GM21381 (cell line): ENCODE data around the gene S100A4.
A peak's percentile ranks its signal among the peaks of the same experiment; 100 is the strongest.
"Not testable (repeated sequence)": the region's sequence is repeated elsewhere in the genome, so short reads cannot be mapped to it uniquely, and the experiment has no call there.

Experiments
- ATAC-seq: cut with Tn5 transposase; IDR thresholded peaks from one replicate; pipeline ENCODE4 v1.9.1; 2021; ENCODE audit warnings: mild to moderate bottlenecking, moderate library complexity; ENCODE audit not compliant: unreplicated experiment

The S100A4 gene

GRCh38 chr1:153545067-153546055, at the start of gene S100A4:
S100A4 (minus strand) TSS chr1:153545806; CDS start chr1:153544794, 1,012 bp downstream.
- ATAC-seq: peak; percentile 57

DNA sequence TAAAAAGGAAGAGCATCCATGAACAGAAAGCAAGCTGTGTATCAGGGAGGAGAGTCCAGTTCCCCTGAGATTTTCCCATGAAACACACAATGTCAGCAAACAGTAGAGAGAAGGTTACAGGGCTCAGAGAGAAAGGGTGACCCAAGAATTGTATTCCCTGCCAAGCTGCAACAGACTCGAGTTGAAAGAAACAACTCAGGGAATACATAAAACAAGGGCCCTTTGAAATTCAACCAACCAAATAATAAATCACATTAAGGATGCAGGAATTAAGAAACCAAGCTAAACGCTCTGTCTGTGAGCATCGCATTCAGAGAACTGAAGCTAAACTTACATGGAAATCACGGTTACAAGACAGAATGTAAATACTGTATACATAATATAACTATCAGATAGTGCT, 47.1 kb upstream of the S100A4 start:
- ATAC-seq: no peak

GRCh38 chr1:153588482-153588881, 42.9 kb upstream of the S100A4 start:
- no peak for ATAC-seq

DNA sequence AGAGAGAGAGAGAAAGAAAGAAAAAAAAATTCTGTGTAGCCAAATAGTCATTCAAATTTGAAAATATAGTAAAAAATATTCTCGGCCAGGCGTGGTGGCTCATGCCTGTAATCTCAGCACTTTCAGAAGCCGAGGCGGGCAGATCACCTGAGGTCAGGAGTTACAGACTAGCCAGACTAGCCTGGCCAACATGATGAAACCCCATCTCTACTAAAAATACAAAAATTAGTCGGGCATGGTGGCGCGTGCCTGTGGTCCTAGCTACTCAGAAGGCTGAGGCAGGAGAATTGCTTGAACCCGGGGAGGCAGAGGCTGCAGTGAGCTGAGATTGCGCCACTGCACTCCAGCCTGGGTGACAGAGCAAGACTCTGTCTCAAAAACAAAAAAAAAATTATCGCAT, 42.4 kb upstream of the S100A4 start:
- not testable (repeated sequence) for ATAC-seq

DNA sequence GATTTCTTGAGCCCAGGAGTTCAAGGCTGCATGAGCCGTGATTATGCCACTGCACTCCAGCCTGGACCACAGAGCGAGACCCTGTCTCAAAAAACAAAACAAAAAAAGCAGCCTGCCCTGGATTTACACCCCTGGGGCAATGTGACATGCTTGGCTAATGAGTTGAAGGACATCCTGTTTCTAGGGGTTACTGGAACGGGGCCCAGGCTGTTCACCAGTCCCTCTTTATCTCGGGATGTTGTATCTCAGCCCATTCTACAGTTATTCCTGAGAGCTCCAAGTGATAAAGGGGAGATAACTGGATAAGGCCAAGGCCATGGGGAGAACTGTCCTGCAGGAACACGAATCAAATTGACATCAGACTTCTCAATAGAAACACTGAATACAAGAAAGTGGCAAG, 41.7 kb upstream of the S100A4 start:
- ATAC-seq: no peak

GRCh38 chr1:153586347-153586746, 40.7 kb upstream of the S100A4 start:
- no peak for ATAC-seq

DNA sequence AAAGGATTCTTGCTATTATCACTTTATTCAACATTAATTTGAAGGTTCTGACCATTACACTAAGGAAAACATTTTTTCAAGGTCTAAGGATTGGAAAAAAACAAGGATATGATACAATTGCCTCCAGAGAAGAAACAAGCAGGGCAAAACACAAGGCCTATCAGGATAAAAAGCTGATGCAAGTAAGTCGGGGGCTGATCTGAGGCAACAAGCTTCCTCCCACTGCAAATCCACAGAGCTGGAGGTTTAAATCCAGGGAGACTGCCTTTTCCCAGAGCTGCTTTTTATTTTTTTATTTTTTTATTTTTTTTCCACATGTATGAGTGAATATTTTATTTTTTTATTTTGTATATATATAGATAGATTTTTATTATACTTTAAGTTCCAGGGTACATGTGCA, 39.4 kb upstream of the S100A4 start:
- ATAC-seq: no peak

DNA sequence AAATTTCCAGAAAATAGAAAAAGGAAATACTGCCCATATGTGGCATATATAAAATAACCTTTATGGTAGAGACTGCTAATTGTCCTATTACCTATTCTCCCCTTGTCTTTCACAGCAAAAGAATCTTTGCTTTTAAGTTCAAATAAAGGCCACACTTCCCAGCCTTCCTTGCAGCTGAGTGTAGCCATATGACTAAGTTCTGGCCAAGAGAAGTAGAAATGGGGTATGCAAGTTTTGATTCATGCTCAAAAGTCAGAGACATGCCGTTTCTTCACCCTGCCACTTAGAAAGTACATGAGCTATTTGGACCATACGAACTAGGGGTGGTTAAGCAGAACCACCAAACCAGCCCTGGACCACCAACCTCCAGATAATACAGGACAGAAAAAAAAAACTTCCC, 38.4 kb upstream of the S100A4 start:
- no peak for ATAC-seq

DNA sequence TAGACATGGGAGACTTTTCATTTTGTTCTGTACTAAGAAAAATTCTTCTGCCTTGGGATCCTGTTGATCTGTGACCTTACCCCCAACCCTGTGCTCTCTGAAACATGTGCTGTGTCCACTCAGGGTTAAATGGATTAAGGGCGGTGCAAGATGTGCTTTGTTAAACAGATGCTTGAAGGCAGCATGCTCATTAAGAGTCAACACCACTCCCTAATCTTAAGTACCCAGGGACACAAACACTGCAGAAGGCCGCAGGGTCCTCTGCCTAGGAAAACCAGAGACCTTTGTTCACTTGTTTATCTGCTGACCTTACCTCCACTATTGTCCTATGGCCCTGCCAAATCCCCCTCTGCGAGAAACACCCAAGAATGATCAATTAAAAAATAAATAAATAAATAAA, 37.9 kb upstream of the S100A4 start:
- ATAC-seq: not testable (repeated sequence)

- not testable (repeated sequence) for ATAC-seq
Observed at GRCh38 chr1:153582836-153583235, 37.2 kb upstream of the S100A4 start.

GRCh38 chr1:153578936-153579335, 33.3 kb upstream of the S100A4 start:
- ATAC-seq: no peak

DNA sequence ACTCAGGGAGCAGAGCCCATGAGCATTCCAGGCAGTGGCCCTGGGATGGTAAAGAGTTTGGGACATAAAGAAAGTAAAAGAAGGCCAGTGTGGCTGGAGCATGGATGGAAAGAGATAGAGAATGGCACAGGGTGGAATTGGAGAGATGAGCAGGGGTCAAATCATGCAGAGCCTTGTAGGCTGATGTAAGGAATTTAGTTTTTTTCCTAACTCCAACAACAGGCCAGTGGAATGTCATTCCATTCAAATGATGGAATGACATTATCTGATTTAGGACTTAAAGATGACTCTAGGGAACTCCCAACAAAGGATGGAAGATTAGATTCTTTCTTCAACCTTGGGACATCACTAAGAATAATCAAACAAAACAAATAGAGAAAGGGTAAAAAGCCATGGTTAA, 32.9 kb upstream of the S100A4 start:
- no peak for ATAC-seq

GRCh38 chr1:153577624-153578051, 32.0 kb upstream of the S100A4 start:
- no peak for ATAC-seq

DNA sequence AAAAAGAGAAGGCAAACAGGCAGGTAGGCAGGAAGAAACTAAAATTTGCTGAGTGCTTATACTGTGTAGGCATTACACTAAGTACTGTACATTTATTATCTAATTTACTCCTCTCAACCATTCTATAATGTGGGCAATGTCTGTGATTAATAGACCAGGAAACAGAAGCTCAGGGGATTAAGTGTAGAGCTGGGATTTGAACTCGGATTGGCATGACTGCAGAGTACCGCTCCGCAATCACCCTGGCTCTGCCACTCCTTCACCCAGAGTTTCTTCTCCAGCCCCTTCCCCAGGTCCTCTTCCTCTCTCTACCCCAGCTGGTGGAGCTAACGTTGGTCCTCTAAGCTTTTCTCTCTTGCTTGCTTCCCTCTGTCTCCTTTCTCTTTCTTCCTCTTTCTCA, 31.5 kb upstream of the S100A4 start:
- no peak for ATAC-seq

DNA sequence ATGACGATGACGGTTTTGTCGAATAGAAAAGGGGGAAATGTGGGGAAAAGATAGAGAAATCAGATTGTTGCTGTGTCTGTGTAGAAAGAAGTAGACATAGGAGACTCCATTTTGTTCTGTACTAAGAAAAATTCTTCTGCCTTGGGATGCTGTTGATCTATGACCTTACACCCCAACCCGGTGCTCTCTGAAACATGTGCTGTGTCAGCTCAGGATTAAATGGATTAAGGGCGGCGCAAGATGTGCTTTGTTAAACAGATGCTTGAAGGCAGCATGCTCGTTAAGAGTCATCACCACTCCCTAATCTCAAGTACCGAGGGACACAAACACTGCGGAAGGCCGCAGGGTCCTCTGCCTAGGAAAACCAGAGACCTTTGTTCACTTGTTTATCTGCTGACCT, 29.9 kb upstream of the S100A4 start:
- ATAC-seq: not testable (repeated sequence)

- not testable (repeated sequence) for ATAC-seq
Observed at GRCh38 chr1:153575081-153575491, 29.5 kb upstream of the S100A4 start.

GRCh38 chr1:153573351-153573750, 27.7 kb upstream of the S100A4 start:
- no peak for ATAC-seq

DNA sequence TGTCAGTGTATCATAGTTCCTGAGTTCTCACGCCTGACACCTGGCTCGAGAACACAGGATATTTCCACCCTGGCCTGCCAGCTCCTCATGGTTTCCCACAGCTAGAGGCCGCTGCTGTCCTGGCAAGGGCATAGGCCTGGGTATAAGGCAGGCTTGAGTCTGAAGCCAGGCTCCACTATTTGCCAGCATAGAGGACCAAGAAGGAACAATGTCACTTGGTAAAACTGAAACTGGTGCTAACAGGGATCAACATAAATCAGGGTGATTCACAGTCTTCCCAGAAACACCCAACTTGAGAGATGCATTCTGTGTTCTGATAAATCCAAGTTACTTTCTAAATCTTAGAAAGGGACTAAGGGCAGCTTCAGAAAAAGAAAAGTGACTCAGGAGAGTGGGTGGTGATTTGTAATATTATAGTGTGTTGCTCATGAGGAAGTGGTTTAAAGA, 27.0 kb upstream of the S100A4 start:
- no peak for ATAC-seq

GRCh38 chr1:153571706-153572105, 26.1 kb upstream of the S100A4 start:
- no peak for ATAC-seq

GRCh38 chr1:153570874-153571273, 25.3 kb upstream of the S100A4 start:
- ATAC-seq: no peak

- no peak for ATAC-seq
Observed at GRCh38 chr1:153569465-153569864, 23.9 kb upstream of the S100A4 start.

- no peak for ATAC-seq
Observed at GRCh38 chr1:153568367-153569099, 22.9 kb upstream of the S100A4 start.
